ENCODE results near the gene SPDEF. TPM values are rescaled to one million over a fixed set of nuclear protein-coding genes. Genes with fewer than 3 reads are reported as not detected.

The SPDEF gene
- total RNA-seq, 1 donor from 2014 or later, result 1.6 TPM

DNA sequence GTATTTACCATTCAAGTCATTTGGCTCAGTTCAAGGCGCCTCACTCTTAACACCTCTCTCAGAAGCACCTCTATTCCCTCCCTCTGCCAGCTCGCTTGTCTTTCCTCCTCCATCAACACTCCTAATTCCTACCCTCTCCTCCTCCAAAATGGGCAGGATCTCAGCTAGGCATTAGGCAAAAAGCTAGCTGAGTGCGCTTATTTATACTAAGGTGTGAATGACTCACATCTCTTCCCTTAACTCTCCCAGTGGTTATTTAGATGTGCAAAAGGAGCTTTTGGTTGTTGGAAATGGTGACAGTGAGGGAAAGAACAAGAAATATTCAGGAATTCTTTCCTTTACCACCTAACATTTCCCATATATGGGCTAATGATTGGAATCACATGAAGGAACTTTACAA, 61.2 kb downstream of the SPDEF start:
- TF ChIP-seq, protein P1, sequence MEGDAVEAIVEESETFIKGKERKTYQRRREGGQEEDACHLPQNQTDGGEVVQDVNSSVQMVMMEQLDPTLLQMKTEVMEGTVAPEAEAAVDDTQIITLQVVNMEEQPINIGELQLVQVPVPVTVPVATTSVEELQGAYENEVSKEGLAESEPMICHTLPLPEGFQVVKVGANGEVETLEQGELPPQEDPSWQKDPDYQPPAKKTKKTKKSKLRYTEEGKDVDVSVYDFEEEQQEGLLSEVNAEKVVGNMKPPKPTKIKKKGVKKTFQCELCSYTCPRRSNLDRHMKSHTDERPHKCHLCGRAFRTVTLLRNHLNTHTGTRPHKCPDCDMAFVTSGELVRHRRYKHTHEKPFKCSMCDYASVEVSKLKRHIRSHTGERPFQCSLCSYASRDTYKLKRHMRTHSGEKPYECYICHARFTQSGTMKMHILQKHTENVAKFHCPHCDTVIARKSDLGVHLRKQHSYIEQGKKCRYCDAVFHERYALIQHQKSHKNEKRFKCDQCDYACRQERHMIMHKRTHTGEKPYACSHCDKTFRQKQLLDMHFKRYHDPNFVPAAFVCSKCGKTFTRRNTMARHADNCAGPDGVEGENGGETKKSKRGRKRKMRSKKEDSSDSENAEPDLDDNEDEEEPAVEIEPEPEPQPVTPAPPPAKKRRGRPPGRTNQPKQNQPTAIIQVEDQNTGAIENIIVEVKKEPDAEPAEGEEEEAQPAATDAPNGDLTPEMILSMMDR (conservative IDR thresholded peaks at IDR 0.05), result no peak
- no peaks in the 10 kb centered on the region for H3K27me3 Mint-ChIP-seq
- H3K4me1 Mint-ChIP-seq (ENCODE audit: unreplicated experiment), result peaks cover 5% of the 10 kb centered on the region
- no peak for DNase-seq (ENCODE audit: extremely low spot score, unreplicated experiment)
- no peaks in the 10 kb centered on the region for H3K9me3 Mint-ChIP-seq
- no peaks in the 10 kb centered on the region for H3K36me3 Mint-ChIP-seq
- H3K27ac Mint-ChIP-seq, result no peak overlapping the region
- no peak overlapping the region for H3K4me3 Mint-ChIP-seq

DNA sequence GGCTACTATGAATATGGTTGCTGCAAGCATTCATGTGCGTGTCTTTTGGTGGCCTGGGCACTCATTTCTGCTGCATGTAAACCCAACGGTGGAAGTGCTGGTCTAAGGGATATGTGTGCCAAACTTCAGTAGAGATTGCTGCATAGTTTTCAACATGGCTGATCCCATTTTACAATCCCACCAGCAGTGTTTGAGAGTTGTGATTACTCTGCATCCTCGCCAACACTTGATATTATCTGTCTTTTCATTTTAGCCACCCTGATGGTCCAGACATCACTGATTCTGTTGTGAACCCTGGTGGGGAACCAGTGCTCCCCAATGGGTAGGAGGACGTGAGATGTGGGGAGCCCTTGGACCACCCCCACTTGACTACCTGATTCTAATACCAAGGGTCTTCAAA, 62.8 kb downstream of the SPDEF start:
- TF ChIP-seq, protein P1 (conservative IDR thresholded peaks at IDR 0.05), result no peak
- no peaks in the 10 kb centered on the region for H3K9me3 Mint-ChIP-seq
- no peaks in the 10 kb centered on the region for H3K36me3 Mint-ChIP-seq
- peaks cover 5% of the 10 kb centered on the region for H3K4me1 Mint-ChIP-seq (ENCODE audit: unreplicated experiment)
- DNase-seq (ENCODE audit: extremely low spot score, unreplicated experiment), result no peak
- no peak overlapping the region for H3K27ac Mint-ChIP-seq
- no peak overlapping the region for H3K4me3 Mint-ChIP-seq
- no peaks in the 10 kb centered on the region for H3K27me3 Mint-ChIP-seq

DNA sequence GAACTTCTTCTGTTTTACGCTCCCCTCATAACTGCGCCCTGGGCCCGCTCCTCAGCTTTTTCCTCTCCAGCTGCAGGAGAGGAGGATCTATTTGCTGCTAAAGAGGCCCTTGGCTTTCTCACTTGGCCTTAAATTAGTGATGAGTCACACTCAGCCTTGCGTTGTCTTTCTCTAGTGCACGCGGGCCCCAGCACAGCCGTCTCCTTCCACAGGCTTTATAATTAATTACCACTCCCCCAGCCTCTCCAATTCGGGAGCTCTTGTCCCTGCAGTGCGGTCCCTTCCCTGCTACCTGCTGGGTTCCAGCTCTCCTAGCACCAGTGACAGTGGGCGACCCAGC, 65.1 kb downstream of the SPDEF start:
- H3K27me3 Mint-ChIP-seq, result no peaks in the 10 kb centered on the region
- no peak overlapping the region for H3K27ac Mint-ChIP-seq
- no peak for DNase-seq (ENCODE audit: extremely low spot score, unreplicated experiment)
- H3K36me3 Mint-ChIP-seq, result no peaks in the 10 kb centered on the region
- peaks cover 5% of the 10 kb centered on the region for H3K4me1 Mint-ChIP-seq (ENCODE audit: unreplicated experiment)
- TF ChIP-seq, protein P1 (conservative IDR thresholded peaks at IDR 0.05), result no peak
- H3K9me3 Mint-ChIP-seq, result no peaks in the 10 kb centered on the region
- H3K4me3 Mint-ChIP-seq, result no peak overlapping the region

DNA sequence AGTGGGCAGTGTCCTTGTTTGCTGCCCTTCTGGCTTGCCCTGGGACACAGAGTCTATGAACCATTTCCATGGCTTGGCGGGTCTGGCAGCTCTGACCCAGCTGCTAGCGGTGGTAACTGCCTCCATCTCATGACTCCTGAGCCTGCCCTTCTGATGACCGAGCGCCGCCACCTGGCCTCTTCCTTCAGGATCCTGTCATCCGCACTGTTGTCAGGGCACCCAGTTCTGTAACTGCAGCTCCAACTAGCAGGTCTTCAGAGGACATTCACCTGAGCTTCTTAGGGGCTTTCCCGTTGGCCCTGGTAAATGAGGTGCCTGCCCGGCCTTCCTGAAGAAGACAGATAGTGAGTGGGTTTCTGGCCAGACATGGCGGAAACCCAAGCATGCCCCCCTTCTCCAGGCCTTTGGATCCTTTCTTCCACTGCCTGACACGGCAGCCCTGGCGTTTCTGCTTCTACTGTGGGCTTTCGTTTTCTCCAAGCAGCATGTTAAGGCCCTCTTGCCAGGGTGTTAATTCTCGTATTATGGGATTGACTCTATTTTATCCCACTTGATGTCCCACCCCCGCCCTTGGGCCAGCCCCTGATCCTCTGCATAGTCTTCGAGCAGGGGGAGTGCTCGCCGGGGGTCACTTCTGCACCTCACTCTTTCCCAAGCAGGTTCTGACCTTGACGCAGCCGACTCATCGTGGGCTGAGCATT, 65.6 kb downstream of the SPDEF start:
- peaks cover 7% of the 10 kb centered on the region for H3K4me1 Mint-ChIP-seq (ENCODE audit: unreplicated experiment)
- TF ChIP-seq, protein P1 (conservative IDR thresholded peaks at IDR 0.05), result no peak
- no peaks in the 10 kb centered on the region for H3K27me3 Mint-ChIP-seq
- no peaks in the 10 kb centered on the region for H3K36me3 Mint-ChIP-seq
- H3K4me3 Mint-ChIP-seq, result no peak overlapping the region
- no peaks in the 10 kb centered on the region for H3K9me3 Mint-ChIP-seq
- no peak for DNase-seq (ENCODE audit: extremely low spot score, unreplicated experiment)
- H3K27ac Mint-ChIP-seq, result no peak overlapping the region

DNA sequence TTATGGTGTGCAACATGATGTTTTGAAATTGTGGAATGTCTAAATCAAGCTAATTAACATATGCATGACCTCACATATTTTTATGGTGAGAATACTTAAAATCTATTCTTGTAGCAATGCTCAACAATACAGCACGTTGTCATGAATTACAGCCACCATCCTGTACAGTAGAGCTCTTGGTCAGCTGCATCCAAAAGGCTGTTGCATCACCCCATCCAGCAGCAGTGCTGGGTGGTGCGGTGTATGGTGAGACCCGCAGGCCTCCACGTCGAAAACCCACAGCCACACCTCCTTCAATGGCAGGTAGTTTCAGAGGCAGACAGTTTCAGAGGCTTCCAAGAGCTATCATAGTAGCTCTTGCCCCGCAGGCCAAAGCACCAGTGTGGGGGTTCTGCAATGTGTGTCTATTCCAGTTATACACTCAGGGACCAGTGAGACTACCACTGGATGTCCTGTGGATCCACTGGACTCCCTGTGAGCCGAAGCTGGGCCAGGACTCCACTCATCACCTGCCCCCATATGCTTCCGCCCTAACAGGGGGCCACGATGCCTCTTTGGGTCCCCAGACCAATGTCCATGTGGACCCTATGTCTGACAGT, 66.8 kb downstream of the SPDEF start:
- Mint-ChIP-seq H3K4me3 (no peak overlapping the region), H3K27me3 (no peaks in the 10 kb centered on the region), H3K36me3 (no peaks in the 10 kb centered on the region), H3K9me3 (no peaks in the 10 kb centered on the region), H3K27ac (no peak overlapping the region), H3K4me1 (ENCODE audit: unreplicated experiment) (peaks cover 11% of the 10 kb centered on the region)
- TF ChIP-seq, protein P1 (conservative IDR thresholded peaks at IDR 0.05), result no peak
- DNase-seq (ENCODE audit: extremely low spot score, unreplicated experiment), result no peak

Other genes with a start within 250 kb of the SPDEF start
- 19.4 and 31.9 TPM in 2 replicates for gene NUDT3, start 163.7 kb downstream of the SPDEF start, total RNA-seq (ENCODE audit: low replicate concordance)
- gene RPS10, start 130.3 kb downstream of the SPDEF start, total RNA-seq (ENCODE audit: low replicate concordance), result 1,583 and 1,590 TPM in 2 replicates
- gene PACSIN1, start 90.3 kb downstream of the SPDEF start, total RNA-seq (ENCODE audit: low replicate concordance), result 3.4 and 12.5 TPM in 2 replicates
- gene ILRUN, start 140.4 kb upstream of the SPDEF start, total RNA-seq (ENCODE audit: low replicate concordance), result 60.3 and 83.4 TPM in 2 replicates
- 109 and 134 TPM in 2 replicates for gene SNRPC, start 201.2 kb upstream of the SPDEF start, total RNA-seq (ENCODE audit: low replicate concordance)
- gene BLTP3A, start 235.8 kb upstream of the SPDEF start, total RNA-seq (ENCODE audit: low replicate concordance), result 13.0 and 16.1 TPM in 2 replicates

Measured in type B pancreatic cell (in vitro differentiated cells).